Prostate gland (tissue), 2 donors: ENCODE measurements around the gene NAA50.

Experiments used
- POLR2AphosphoS5 ChIP-seq: sonication (generic); formaldehyde crosslinking; IDR thresholded peaks from one replicate; pipeline ENCODE4 v1.6.1; 2017; ENCODE audit warnings: antibody characterized with exemption
- TF ChIP-seq, protein P1 (sequence below), 4 experiments: fragments of 200-600 bp in 2 of 4; fragments of 450-650 bp in 2 of 4; sonication (generic) in 2 of 4; IDR thresholded peaks; 1 replicate in 3 of 4; 2 replicates in 1 of 4; pipeline ENCODE4 v1.5.1; 2016 to 2019; ENCODE audit warnings: antibody characterized with exemption in 4 of 4, mild to moderate bottlenecking in 2 of 4, moderate library complexity in 2 of 4

GRCh38 chr3:113697500-113698090, 48.5 kb downstream of the NAA50 start:
- TF ChIP-seq, protein P1, sequence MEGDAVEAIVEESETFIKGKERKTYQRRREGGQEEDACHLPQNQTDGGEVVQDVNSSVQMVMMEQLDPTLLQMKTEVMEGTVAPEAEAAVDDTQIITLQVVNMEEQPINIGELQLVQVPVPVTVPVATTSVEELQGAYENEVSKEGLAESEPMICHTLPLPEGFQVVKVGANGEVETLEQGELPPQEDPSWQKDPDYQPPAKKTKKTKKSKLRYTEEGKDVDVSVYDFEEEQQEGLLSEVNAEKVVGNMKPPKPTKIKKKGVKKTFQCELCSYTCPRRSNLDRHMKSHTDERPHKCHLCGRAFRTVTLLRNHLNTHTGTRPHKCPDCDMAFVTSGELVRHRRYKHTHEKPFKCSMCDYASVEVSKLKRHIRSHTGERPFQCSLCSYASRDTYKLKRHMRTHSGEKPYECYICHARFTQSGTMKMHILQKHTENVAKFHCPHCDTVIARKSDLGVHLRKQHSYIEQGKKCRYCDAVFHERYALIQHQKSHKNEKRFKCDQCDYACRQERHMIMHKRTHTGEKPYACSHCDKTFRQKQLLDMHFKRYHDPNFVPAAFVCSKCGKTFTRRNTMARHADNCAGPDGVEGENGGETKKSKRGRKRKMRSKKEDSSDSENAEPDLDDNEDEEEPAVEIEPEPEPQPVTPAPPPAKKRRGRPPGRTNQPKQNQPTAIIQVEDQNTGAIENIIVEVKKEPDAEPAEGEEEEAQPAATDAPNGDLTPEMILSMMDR (IDR thresholded peaks at IDR 0.05) = no peak
- TF ChIP-seq POLR2AphosphoS5 = peak; percentile 2
